Measurements from ENCODE around the gene PET100.

GRCh38 chr19:7625763-7626372 is 3.7 kb upstream of the PET100 start:
- TF ChIP-seq CTCF (IDR thresholded peaks at IDR 0.05; ENCODE audit: poor library complexity) = no peak
- no peak for TF ChIP-seq EZH2 (IDR thresholded peaks at IDR 0.05; ENCODE audit: borderline replicate concordance)
- no peak for TF ChIP-seq EZH2phosphoT487 (IDR thresholded peaks at IDR 0.05; ENCODE audit: low read depth, severe bottlenecking, unreplicated experiment)
